ENCODE results near the gene CTNNBIP1. TPM values are rescaled to one million over a fixed set of nuclear protein-coding genes. Genes with fewer than 3 reads are reported as not detected.

CTNNBIP1 gene
- total RNA-seq, 2 donors from 2014 or later, result 65.0 to 69.5 TPM

GRCh38 chr1:9816199-9816598, 93.9 kb downstream of the CTNNBIP1 start:
- DNase-seq, result no peak
- Mint-ChIP-seq H3K4me1 (peaks cover 16% of the 10 kb centered on the region), H3K9me3 (no peaks in the 10 kb centered on the region), H3K4me3 (no peak overlapping the region), H3K27ac (no peak overlapping the region), H3K36me3 (ENCODE audit: low read depth) (peaks cover 2% of the 10 kb centered on the region), H3K27me3 (ENCODE audit: insufficient read depth) (no peaks in the 10 kb centered on the region)
- no peak for TF ChIP-seq CTCF (conservative IDR thresholded peaks at IDR 0.05)
- Histone ChIP-seq H3K27me3 (ENCODE audit: control insufficient read depth, insufficient read depth, low read length, poor library complexity, severe bottlenecking) (no peaks in the 10 kb centered on the region), H3K9me3 (ENCODE audit: control insufficient read depth, low read length) (no peaks in the 10 kb centered on the region), H3K4me1 (ENCODE audit: control insufficient read depth, insufficient read depth, low read length) (no peaks in the 10 kb centered on the region), H3K9ac (ENCODE audit: extremely low read depth, low read length, poor library complexity, severe bottlenecking) (no peak overlapping the region), H3K27ac (ENCODE audit: low read depth, low read length) (no peak overlapping the region), H3K36me3 (ENCODE audit: control insufficient read depth, insufficient read depth, low read length) (no peaks in the 10 kb centered on the region), H3K4me3 (ENCODE audit: low read length) (no peak overlapping the region)
- 97 to 100% methylated on average over 1 of the region's 1 CpG for WGBS, 2 experiments (ENCODE audit: insufficient coverage in 1 of 2, insufficient read length in 1 of 2)

- Histone ChIP-seq H3K9ac (ENCODE audit: extremely low read depth, low read length, poor library complexity, severe bottlenecking) (no peak overlapping the region), H3K27me3 (ENCODE audit: control insufficient read depth, insufficient read depth, low read length, poor library complexity, severe bottlenecking) (no peaks in the 10 kb centered on the region), H3K4me1 (ENCODE audit: control insufficient read depth, insufficient read depth, low read length) (no peaks in the 10 kb centered on the region), H3K27ac (ENCODE audit: low read depth, low read length) (no peak overlapping the region), H3K36me3 (ENCODE audit: control insufficient read depth, insufficient read depth, low read length) (no peaks in the 10 kb centered on the region), H3K9me3 (ENCODE audit: control insufficient read depth, low read length) (no peaks in the 10 kb centered on the region), H3K4me3 (ENCODE audit: low read length) (no peak overlapping the region)
- Mint-ChIP-seq H3K4me3 (no peak overlapping the region), H3K27me3 (ENCODE audit: insufficient read depth) (no peaks in the 10 kb centered on the region), H3K4me1 (peaks cover 11% of the 10 kb centered on the region), H3K9me3 (no peaks in the 10 kb centered on the region), H3K36me3 (ENCODE audit: low read depth) (peaks cover 2% of the 10 kb centered on the region), H3K27ac (peak overlapping the region; percentile 69)
- no peak for TF ChIP-seq CTCF (conservative IDR thresholded peaks at IDR 0.05)
- WGBS, 2 experiments (ENCODE audit: insufficient coverage in 1 of 2, insufficient read length in 1 of 2), result 82 to 98% methylated on average over 1 to 2 of the region's 2 CpGs
- no peak for DNase-seq
Observed at GRCh38 chr1:9815150-9815549, 94.9 kb downstream of the CTNNBIP1 start.

GRCh38 chr1:9814619-9815018, 95.5 kb downstream of the CTNNBIP1 start:
- no peaks in the 10 kb centered on the region for H3K9me3 Mint-ChIP-seq
- no peak for TF ChIP-seq CTCF (conservative IDR thresholded peaks at IDR 0.05)
- H3K27ac Mint-ChIP-seq, result peak overlapping the region; percentile 69
- Histone ChIP-seq H3K27ac (ENCODE audit: low read depth, low read length) (no peak overlapping the region), H3K9ac (ENCODE audit: extremely low read depth, low read length, poor library complexity, severe bottlenecking) (no peak overlapping the region), H3K36me3 (ENCODE audit: control insufficient read depth, insufficient read depth, low read length) (no peaks in the 10 kb centered on the region), H3K4me3 (ENCODE audit: low read length) (no peak overlapping the region), H3K4me1 (ENCODE audit: control insufficient read depth, insufficient read depth, low read length) (no peaks in the 10 kb centered on the region), H3K9me3 (ENCODE audit: control insufficient read depth, low read length) (no peaks in the 10 kb centered on the region), H3K27me3 (ENCODE audit: control insufficient read depth, insufficient read depth, low read length, poor library complexity, severe bottlenecking) (no peaks in the 10 kb centered on the region)
- no peaks in the 10 kb centered on the region for H3K27me3 Mint-ChIP-seq (ENCODE audit: insufficient read depth)
- peaks cover 6% of the 10 kb centered on the region for H3K4me1 Mint-ChIP-seq
- no peak for DNase-seq
- WGBS, 2 experiments (ENCODE audit: insufficient coverage in 1 of 2, insufficient read length in 1 of 2), result 91 to 95% methylated on average over 5 to 6 of the region's 6 CpGs
- peaks cover 2% of the 10 kb centered on the region for H3K36me3 Mint-ChIP-seq (ENCODE audit: low read depth)
- H3K4me3 Mint-ChIP-seq, result no peak overlapping the region

Measured in endodermal cell (in vitro differentiated cells).